Kidney epithelial cell (primary cell): ENCODE measurements around the gene CIZ1. TPM values are rescaled to one million over a fixed set of nuclear protein-coding genes. Genes with fewer than 3 reads are reported as not detected.
A peak's percentile ranks its signal among the peaks of the same experiment; 100 is the strongest.

ENCODE experiments used
- DNase-seq: peaks from one replicate; pipeline ENCODE4 v3.0.0-alpha.2; 2010; ENCODE audit warnings: low read depth
- H3K27me3 ChIP-seq: 2 replicates; pipeline ENCODE4 v1.6.0; 2011; ENCODE audit warnings: low read length; ENCODE audit not compliant: control insufficient read depth, insufficient read depth
- H3K36me3 ChIP-seq: 2 replicates; pipeline ENCODE4 v1.5.1; 2011; ENCODE audit warnings: low read length; ENCODE audit not compliant: control insufficient read depth, insufficient read depth
- H3K4me3 ChIP-seq: 2 replicates; pipeline ENCODE4 v1.5.1; 2011; ENCODE audit warnings: low read depth, mild to moderate bottlenecking, control low read depth, low read length
- CTCF ChIP-seq: IDR thresholded peaks from 2 replicates; pipeline ENCODE4 v1.5.1; 2011; ENCODE audit warnings: mild to moderate bottlenecking, moderate library complexity, low read length, control low read depth, inconsistent platforms; ENCODE audit not compliant: insufficient read depth, poor library complexity, severe bottlenecking
- total RNA-seq: library from RNA; depleted of rRNA; stranded (reverse); fragments of >200 nt; gene quantifications from 2 replicates; pipeline ENCODE4 v1.2.3, GENCODE V29; 2015

CIZ1 gene
- total RNA-seq, 1 donor from 2014 or later: 56.9 TPM

GRCh38 chr9:128163027-128163515, 28.3 kb downstream of the CIZ1 start:
- DNase-seq: no peak
- TF ChIP-seq CTCF: no peak
- no peaks in the 10 kb centered on the region for H3K27me3 ChIP-seq
- no peak overlapping the region for H3K4me3 ChIP-seq
- H3K36me3 ChIP-seq: peaks cover 3% of the 10 kb centered on the region

- H3K36me3 ChIP-seq: peaks cover 3% of the 10 kb centered on the region
- no peak for TF ChIP-seq CTCF
- H3K27me3 ChIP-seq: no peaks in the 10 kb centered on the region
- no peak for DNase-seq
- H3K4me3 ChIP-seq: no peak overlapping the region
Observed at GRCh38 chr9:128162215-128163026, 29.0 kb downstream of the CIZ1 start.

GRCh38 chr9:128161215-128161902, 30.0 kb downstream of the CIZ1 start:
- TF ChIP-seq CTCF: no peak
- H3K4me3 ChIP-seq: no peak overlapping the region
- no peaks in the 10 kb centered on the region for H3K27me3 ChIP-seq

GRCh38 chr9:128160603-128160987, 30.8 kb downstream of the CIZ1 start:
- Histone ChIP-seq H3K27me3 (no peaks in the 10 kb centered on the region), H3K36me3 (no peaks in the 10 kb centered on the region), H3K4me3 (peak overlapping the region; percentile 53)
- no peak for DNase-seq
- no peak for TF ChIP-seq CTCF

More at GRCh38 chr9:128161215-128161902, 30.0 kb downstream of the CIZ1 start:
- H3K36me3 ChIP-seq: no peaks in the 10 kb centered on the region
- no peak for DNase-seq

- DNase-seq: no peak
- no peak for TF ChIP-seq CTCF
- Histone ChIP-seq H3K36me3 (no peaks in the 10 kb centered on the region), H3K27me3 (no peaks in the 10 kb centered on the region), H3K4me3 (peak within 1 kb of the TSS; percentile 53)
Observed at GRCh38 chr9:128159784-128160602, 31.4 kb downstream of the CIZ1 start, which contains the start of gene BBLN. BBLN (plus strand) TSS chr9:128160265; CDS start chr9:128160408, 143 bp downstream.
